ENCODE results near the gene METTL9. TPM values are rescaled to one million over a fixed set of nuclear protein-coding genes. Genes with fewer than 3 reads are reported as not detected.
"Not testable (repeated sequence)": the region's sequence is repeated elsewhere in the genome, so short reads cannot be mapped to it uniquely, and the experiment has no call there.

Gene METTL9
- total RNA-seq, 6 experiments from 2014 or later, result 9.6 to 29.3 (median 15.5) TPM

- Histone ChIP-seq H3K4me3 (no peak overlapping the region), H3K4me1 (no peaks in the 10 kb centered on the region), H3K36me3 (no peaks in the 10 kb centered on the region), H3K27me3 (no peaks in the 10 kb centered on the region), H3K9me3 (no peaks in the 10 kb centered on the region), H3K27ac (no peak overlapping the region)
- no peak for DNase-seq
- intact Hi-C loops (cut with DNase I), result no loop called here
- TF ChIP-seq POLR2A (IDR thresholded peaks at IDR 0.05), result no peak
- TF ChIP-seq, protein P1, sequence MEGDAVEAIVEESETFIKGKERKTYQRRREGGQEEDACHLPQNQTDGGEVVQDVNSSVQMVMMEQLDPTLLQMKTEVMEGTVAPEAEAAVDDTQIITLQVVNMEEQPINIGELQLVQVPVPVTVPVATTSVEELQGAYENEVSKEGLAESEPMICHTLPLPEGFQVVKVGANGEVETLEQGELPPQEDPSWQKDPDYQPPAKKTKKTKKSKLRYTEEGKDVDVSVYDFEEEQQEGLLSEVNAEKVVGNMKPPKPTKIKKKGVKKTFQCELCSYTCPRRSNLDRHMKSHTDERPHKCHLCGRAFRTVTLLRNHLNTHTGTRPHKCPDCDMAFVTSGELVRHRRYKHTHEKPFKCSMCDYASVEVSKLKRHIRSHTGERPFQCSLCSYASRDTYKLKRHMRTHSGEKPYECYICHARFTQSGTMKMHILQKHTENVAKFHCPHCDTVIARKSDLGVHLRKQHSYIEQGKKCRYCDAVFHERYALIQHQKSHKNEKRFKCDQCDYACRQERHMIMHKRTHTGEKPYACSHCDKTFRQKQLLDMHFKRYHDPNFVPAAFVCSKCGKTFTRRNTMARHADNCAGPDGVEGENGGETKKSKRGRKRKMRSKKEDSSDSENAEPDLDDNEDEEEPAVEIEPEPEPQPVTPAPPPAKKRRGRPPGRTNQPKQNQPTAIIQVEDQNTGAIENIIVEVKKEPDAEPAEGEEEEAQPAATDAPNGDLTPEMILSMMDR (IDR thresholded peaks at IDR 0.05), result no peak
- WGBS (ENCODE audit: insufficient coverage, low coverage, low lambda C conversion rate, missing lambda C conversion rate), result 49% methylated on average over 4 of the region's 4 CpGs
- ATAC-seq, result no peak
Measured at GRCh38 chr16:21689107-21689506, 89.7 kb downstream of the METTL9 start.

- ATAC-seq; DNase-seq; H3K9me3 ChIP-seq; H3K4me1 ChIP-seq; H3K36me3 ChIP-seq; intact Hi-C loops (cut with DNase I); H3K27me3 ChIP-seq; H3K27ac ChIP-seq; H3K4me3 ChIP-seq: not testable (repeated sequence)
- 86% methylated on average over 3 of the region's 4 CpGs for WGBS (ENCODE audit: insufficient coverage, low coverage, low lambda C conversion rate, missing lambda C conversion rate)
Measured at GRCh38 chr16:21690967-21691366, 91.6 kb downstream of the METTL9 start.

GRCh38 chr16:21694609-21695008, 95.2 kb downstream of the METTL9 start:
- TF ChIP-seq, protein P1 (IDR thresholded peaks at IDR 0.05), result no peak
- no peak for TF ChIP-seq POLR2A (IDR thresholded peaks at IDR 0.05)
- no peak overlapping the region for H3K27ac ChIP-seq
- no peaks in the 10 kb centered on the region for H3K9me3 ChIP-seq
- DNase-seq, result no peak
- WGBS (ENCODE audit: insufficient coverage, low coverage, low lambda C conversion rate, missing lambda C conversion rate), result 79% methylated on average over 4 of the region's 4 CpGs
- H3K27me3 ChIP-seq, result no peaks in the 10 kb centered on the region
- intact Hi-C loops (cut with DNase I), result no loop called here
- H3K4me1 ChIP-seq, result no peaks in the 10 kb centered on the region
- no peaks in the 10 kb centered on the region for H3K36me3 ChIP-seq
- no peak for ATAC-seq
- no peak overlapping the region for H3K4me3 ChIP-seq

- TF ChIP-seq, protein P1 (IDR thresholded peaks at IDR 0.05), result no peak
- no peak for TF ChIP-seq POLR2A (IDR thresholded peaks at IDR 0.05)
- no peaks in the 10 kb centered on the region for H3K27me3 ChIP-seq
- H3K4me1 ChIP-seq, result no peaks in the 10 kb centered on the region
- DNase-seq, result no peak
- no peaks in the 10 kb centered on the region for H3K9me3 ChIP-seq
- ATAC-seq, result no peak
- 63% methylated on average over 3 of the region's 5 CpGs for WGBS (ENCODE audit: insufficient coverage, low coverage, low lambda C conversion rate, missing lambda C conversion rate)
- intact Hi-C loops (cut with DNase I), result no loop called here
- H3K27ac ChIP-seq, result no peak overlapping the region
- no peak overlapping the region for H3K4me3 ChIP-seq
- no peaks in the 10 kb centered on the region for H3K36me3 ChIP-seq
Measured at GRCh38 chr16:21697032-21697431, 97.7 kb downstream of the METTL9 start.

GRCh38 chr16:21698169-21699032, 99.0 kb downstream of the METTL9 start:
- whole genome bisulfite sequencing (ENCODE audit: insufficient coverage, low coverage, low lambda C conversion rate, missing lambda C conversion rate), result 71% methylated on average over 9 of the region's 9 CpGs
- Histone ChIP-seq H3K4me1 (no peaks in the 10 kb centered on the region), H3K9me3 (no peaks in the 10 kb centered on the region), H3K27me3 (no peaks in the 10 kb centered on the region), H3K36me3 (no peaks in the 10 kb centered on the region), H3K4me3 (no peak overlapping the region), H3K27ac (no peak overlapping the region)
- TF ChIP-seq, protein P1 (IDR thresholded peaks at IDR 0.05), result no peak
- no peak for TF ChIP-seq POLR2A (IDR thresholded peaks at IDR 0.05)
- intact Hi-C loops (cut with DNase I), result no loop called here
- no peak for DNase-seq
- no peak for ATAC-seq

All from right lobe of liver (tissue), 6 donors.